ENCODE data around the gene RPN2. TPM values are rescaled to one million over a fixed set of nuclear protein-coding genes. Genes with fewer than 3 reads are reported as not detected.

RPN2 gene
- total and polyA plus RNA-seq, 10 of the 15 experiments (the other 5 are each of a cell fraction or from before 2014, with no cell fraction given), result 148 to 365 (median 228) TPM

DNA sequence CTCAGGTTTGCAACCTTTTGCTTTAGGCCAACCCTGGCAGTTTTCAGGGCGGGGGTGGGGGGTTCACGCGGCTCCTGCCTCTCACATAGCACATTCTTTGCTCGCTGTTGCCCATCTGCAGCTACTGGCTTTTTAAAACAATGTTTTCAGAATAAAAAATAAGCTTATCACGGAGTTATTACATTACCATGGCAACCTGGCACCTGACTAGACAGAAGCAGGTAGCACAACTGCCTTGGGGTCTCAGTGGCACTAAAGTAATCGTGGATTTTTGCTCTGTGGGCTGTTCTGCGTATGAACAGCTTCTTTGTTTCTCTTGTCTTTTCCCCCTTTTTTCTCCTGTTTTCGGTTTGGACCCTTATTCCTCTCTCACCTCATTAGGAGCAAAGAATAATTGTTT lies 101.3 kb downstream of the RPN2 start:
- RAD21 ChIA-PET (ENCODE audit: unreplicated experiment), result interaction anchor here (0.7 to 1.0 kb wide), 4 partner anchors 9 to 104 kb away, joined by 3 to 4 read pairs (median 3); partner anchors contain the start of gene MANBAL
- in situ Hi-C loops (cut with MboI), result no loop called here

More for the DNA sequence above, 101.3 kb downstream of the RPN2 start:
- Histone ChIP-seq H3K4me2 (ENCODE audit: control insufficient read depth, insufficient read depth) (no peak overlapping the region), H3K4me3 (no peak overlapping the region), H3K9ac (ENCODE audit: control insufficient read depth, insufficient read depth, low read length) (no peak overlapping the region), H2AFZ (ENCODE audit: control insufficient read depth, low read depth, low read length) (no peak overlapping the region), H3K9me3 (replicated peaks; ENCODE audit: control insufficient read depth, insufficient read depth, low read length) (no peaks in the 10 kb centered on the region), H3K36me3 (ENCODE audit: control insufficient read depth in 2 of 2, insufficient read depth in 2 of 2, low read length in 1 of 2) (no peaks in the 10 kb centered on the region), H3K27me3 (replicated peaks in 1 of 2; ENCODE audit: control insufficient read depth in 2 of 2, insufficient read depth in 2 of 2, low read length in 1 of 2) (no peaks in the 10 kb centered on the region), H3K4me1 (ENCODE audit: control insufficient read depth, insufficient read depth, low read length) (peaks cover 23% of the 10 kb centered on the region), H4K20me1 (ENCODE audit: control insufficient read depth, insufficient read depth) (no peaks in the 10 kb centered on the region), H3K79me2 (ENCODE audit: control insufficient read depth, insufficient read depth, low read length) (no peaks in the 10 kb centered on the region), H3K27ac (ENCODE audit: control insufficient read depth, insufficient read depth) (no peak overlapping the region)
- intact Hi-C loops (cut with micrococcal nuclease; ENCODE audit: unreplicated experiment), result no loop called here
- no peak for DNase-seq (ENCODE audit: low read depth, low spot score)
- ChIA-PET POLR2A (interaction anchor here (1.2 kb wide), 1 partner anchor 8 kb away, joined by 3 read pairs; no protein-coding TSS in a partner anchor), CTCF (interaction anchor here (0.9 to 1.9 kb wide), 6 partner anchors 9 to 255 kb away, joined by 3 to 6 read pairs (median 4); partner anchors contain the start of gene MANBAL), SMC1A (ENCODE audit: uncharacterized antibody, unreplicated experiment) (interaction anchor here (0.6 to 1.4 kb wide), 3 partner anchors 10 to 255 kb away, joined by 3 to 7 read pairs (median 3); no protein-coding TSS in a partner anchor)
- TF ChIP-seq WRNIP1 (IDR thresholded peaks at IDR 0.05; ENCODE audit: borderline replicate concordance, low read depth, low read length), result no peak
- TF ChIP-seq STAT3 (IDR thresholded peaks at IDR 0.05; ENCODE audit: low read depth, low read length), result no peak
- TF ChIP-seq, protein P1, sequence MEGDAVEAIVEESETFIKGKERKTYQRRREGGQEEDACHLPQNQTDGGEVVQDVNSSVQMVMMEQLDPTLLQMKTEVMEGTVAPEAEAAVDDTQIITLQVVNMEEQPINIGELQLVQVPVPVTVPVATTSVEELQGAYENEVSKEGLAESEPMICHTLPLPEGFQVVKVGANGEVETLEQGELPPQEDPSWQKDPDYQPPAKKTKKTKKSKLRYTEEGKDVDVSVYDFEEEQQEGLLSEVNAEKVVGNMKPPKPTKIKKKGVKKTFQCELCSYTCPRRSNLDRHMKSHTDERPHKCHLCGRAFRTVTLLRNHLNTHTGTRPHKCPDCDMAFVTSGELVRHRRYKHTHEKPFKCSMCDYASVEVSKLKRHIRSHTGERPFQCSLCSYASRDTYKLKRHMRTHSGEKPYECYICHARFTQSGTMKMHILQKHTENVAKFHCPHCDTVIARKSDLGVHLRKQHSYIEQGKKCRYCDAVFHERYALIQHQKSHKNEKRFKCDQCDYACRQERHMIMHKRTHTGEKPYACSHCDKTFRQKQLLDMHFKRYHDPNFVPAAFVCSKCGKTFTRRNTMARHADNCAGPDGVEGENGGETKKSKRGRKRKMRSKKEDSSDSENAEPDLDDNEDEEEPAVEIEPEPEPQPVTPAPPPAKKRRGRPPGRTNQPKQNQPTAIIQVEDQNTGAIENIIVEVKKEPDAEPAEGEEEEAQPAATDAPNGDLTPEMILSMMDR (IDR thresholded peaks at IDR 0.05 in 2 of 3, conservative IDR thresholded peaks at IDR 0.05 in 1 of 3; ENCODE audit: control insufficient read depth in 2 of 3, extremely low read depth in 1 of 3, insufficient read depth in 1 of 3, low read depth in 3 of 3, low read length in 3 of 3), result no peak
- TF ChIP-seq, protein P2, sequence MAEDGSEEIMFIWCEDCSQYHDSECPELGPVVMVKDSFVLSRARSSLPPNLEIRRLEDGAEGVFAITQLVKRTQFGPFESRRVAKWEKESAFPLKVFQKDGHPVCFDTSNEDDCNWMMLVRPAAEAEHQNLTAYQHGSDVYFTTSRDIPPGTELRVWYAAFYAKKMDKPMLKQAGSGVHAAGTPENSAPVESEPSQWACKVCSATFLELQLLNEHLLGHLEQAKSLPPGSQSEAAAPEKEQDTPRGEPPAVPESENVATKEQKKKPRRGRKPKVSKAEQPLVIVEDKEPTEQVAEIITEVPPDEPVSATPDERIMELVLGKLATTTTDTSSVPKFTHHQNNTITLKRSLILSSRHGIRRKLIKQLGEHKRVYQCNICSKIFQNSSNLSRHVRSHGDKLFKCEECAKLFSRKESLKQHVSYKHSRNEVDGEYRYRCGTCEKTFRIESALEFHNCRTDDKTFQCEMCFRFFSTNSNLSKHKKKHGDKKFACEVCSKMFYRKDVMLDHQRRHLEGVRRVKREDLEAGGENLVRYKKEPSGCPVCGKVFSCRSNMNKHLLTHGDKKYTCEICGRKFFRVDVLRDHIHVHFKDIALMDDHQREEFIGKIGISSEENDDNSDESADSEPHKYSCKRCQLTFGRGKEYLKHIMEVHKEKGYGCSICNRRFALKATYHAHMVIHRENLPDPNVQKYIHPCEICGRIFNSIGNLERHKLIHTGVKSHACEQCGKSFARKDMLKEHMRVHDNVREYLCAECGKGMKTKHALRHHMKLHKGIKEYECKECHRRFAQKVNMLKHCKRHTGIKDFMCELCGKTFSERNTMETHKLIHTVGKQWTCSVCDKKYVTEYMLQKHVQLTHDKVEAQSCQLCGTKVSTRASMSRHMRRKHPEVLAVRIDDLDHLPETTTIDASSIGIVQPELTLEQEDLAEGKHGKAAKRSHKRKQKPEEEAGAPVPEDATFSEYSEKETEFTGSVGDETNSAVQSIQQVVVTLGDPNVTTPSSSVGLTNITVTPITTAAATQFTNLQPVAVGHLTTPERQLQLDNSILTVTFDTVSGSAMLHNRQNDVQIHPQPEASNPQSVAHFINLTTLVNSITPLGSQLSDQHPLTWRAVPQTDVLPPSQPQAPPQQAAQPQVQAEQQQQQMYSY (CRISPR knock-in tag; IDR thresholded peaks at IDR 0.05), result no peak
- no peak for TF ChIP-seq TCF7 (IDR thresholded peaks at IDR 0.05; ENCODE audit: borderline replicate concordance)
- no peak for TF ChIP-seq RBBP5 (conservative IDR thresholded peaks at IDR 0.05)
- TF ChIP-seq STAT1 (conservative IDR thresholded peaks at IDR 0.05), result no peak
- TF ChIP-seq ZNF24 (IDR thresholded peaks at IDR 0.05), result no peak
- TF ChIP-seq MTA2 (IDR thresholded peaks at IDR 0.05; ENCODE audit: low read depth), result no peak
- WGBS (ENCODE audit: insufficient coverage, insufficient replicate concordance, low lambda C conversion rate, missing lambda C conversion rate), result 56% methylated on average over 8 of the region's 8 CpGs
- no TSS peak for BruUV-seq (replicated peaks)
- FAIRE-seq, result no peak
- ATAC-seq, result no peak
